SH-SY5Y (cell line): ENCODE data around the gene MAN2A1.

Source experiments
- GATA2 ChIP-seq: IDR thresholded peaks from 2 replicates; pipeline ENCODE4 v1.6.1; 2011; ENCODE audit warnings: mild to moderate bottlenecking, low read depth, low read length
- GATA3 ChIP-seq: IDR thresholded peaks from 2 replicates; pipeline ENCODE4 v1.6.1; 2011; ENCODE audit warnings: low read depth, mild to moderate bottlenecking, low read length, moderate library complexity

DNA sequence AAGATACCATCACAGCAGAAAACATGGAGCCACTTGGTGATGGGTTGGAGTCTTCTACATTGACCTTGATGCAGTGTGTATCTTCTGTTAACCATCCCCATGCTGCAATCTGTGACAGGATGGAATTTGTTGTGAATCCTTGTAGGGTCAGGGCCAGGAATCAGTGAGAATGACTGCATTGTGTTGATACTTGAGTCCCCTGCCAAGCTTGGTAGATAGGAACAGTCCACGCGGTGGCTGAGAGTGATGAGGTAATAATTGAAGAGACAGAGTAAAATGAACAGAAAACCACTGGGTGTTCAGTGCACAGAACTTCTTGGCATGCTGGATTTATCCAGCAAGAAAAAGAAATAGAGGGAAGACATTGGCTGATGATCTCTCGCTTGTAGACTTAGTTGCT lies 217.5 kb downstream of the MAN2A1 start:
- TF ChIP-seq GATA3 (no peak), GATA2 (no peak)
